Measurements from ENCODE around the gene ICE1. TPM values are rescaled to one million over a fixed set of nuclear protein-coding genes. Genes with fewer than 3 reads are reported as not detected.

Gene ICE1
- total RNA-seq, 1 experiment from 2014 or later, result 48.9 TPM

- no peak for ATAC-seq
- no peaks in the 10 kb centered on the region for H3K9me3 Mint-ChIP-seq
Measured at GRCh38 chr5:5437227-5438172, 15.0 kb downstream of the ICE1 start.

DNA sequence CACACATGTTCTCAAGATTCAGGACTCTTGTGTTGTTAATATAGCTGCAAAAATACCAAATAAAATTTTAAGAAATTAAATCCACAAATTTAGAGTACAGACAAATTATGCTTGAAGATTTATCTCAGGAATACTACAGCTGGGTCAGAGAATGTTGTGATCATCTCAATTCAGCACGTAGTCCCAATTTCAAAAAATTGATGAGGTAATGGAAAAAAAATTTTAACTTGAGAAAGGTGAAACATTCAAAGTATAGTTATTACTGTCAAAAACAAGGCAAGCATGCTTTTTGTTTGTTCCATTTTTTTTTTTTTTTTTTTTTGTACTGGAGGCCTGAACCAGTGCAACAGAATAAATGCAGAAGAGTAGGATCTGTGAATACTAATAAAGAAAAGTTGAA, 29.4 kb downstream of the ICE1 start:
- Mint-ChIP-seq H3K9me3 (no peaks in the 10 kb centered on the region), H3K27ac (no peak overlapping the region), H3K36me3 (peaks cover 58% of the 10 kb centered on the region), H3K27me3 (ENCODE audit: low read depth) (no peaks in the 10 kb centered on the region), H3K4me1 (no peaks in the 10 kb centered on the region), H3K4me3 (no peak overlapping the region)
- POLR2A ChIA-PET, result no interaction called here
- no peak for TF ChIP-seq ZNF219 (CRISPR knock-in tag; IDR thresholded peaks at IDR 0.05; ENCODE audit: borderline replicate concordance)
- no peak for TF ChIP-seq OVOL2 (CRISPR knock-in tag; IDR thresholded peaks at IDR 0.05; ENCODE audit: borderline replicate concordance)
- no peak for TF ChIP-seq NR3C1 (CRISPR knock-in tag; conservative IDR thresholded peaks at IDR 0.05; ENCODE audit: low read depth)
- no peak for TF ChIP-seq ELF4 (CRISPR knock-in tag; IDR thresholded peaks at IDR 0.05; ENCODE audit: low read depth)
- no peak for TF ChIP-seq ZNF425 (CRISPR knock-in tag; conservative IDR thresholded peaks at IDR 0.05)
- TF ChIP-seq, protein P1, sequence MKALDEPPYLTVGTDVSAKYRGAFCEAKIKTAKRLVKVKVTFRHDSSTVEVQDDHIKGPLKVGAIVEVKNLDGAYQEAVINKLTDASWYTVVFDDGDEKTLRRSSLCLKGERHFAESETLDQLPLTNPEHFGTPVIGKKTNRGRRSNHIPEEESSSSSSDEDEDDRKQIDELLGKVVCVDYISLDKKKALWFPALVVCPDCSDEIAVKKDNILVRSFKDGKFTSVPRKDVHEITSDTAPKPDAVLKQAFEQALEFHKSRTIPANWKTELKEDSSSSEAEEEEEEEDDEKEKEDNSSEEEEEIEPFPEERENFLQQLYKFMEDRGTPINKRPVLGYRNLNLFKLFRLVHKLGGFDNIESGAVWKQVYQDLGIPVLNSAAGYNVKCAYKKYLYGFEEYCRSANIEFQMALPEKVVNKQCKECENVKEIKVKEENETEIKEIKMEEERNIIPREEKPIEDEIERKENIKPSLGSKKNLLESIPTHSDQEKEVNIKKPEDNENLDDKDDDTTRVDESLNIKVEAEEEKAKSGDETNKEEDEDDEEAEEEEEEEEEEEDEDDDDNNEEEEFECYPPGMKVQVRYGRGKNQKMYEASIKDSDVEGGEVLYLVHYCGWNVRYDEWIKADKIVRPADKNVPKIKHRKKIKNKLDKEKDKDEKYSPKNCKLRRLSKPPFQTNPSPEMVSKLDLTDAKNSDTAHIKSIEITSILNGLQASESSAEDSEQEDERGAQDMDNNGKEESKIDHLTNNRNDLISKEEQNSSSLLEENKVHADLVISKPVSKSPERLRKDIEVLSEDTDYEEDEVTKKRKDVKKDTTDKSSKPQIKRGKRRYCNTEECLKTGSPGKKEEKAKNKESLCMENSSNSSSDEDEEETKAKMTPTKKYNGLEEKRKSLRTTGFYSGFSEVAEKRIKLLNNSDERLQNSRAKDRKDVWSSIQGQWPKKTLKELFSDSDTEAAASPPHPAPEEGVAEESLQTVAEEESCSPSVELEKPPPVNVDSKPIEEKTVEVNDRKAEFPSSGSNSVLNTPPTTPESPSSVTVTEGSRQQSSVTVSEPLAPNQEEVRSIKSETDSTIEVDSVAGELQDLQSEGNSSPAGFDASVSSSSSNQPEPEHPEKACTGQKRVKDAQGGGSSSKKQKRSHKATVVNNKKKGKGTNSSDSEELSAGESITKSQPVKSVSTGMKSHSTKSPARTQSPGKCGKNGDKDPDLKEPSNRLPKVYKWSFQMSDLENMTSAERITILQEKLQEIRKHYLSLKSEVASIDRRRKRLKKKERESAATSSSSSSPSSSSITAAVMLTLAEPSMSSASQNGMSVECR (CRISPR knock-in tag; IDR thresholded peaks at IDR 0.05; ENCODE audit: borderline replicate concordance), result no peak
- CTCF ChIA-PET, result no interaction called here
- DNase-seq (ENCODE audit: low spot score) (no peak), ATAC-seq (no peak)

More at GRCh38 chr5:5437227-5438172, 15.0 kb downstream of the ICE1 start:
- ChIA-PET POLR2A (no interaction called here), CTCF (interaction anchor here (1.2 kb wide), 1 partner anchor 29 kb away, joined by 3 read pairs; no protein-coding TSS in a partner anchor)
- Mint-ChIP-seq H3K36me3 (peaks cover 19% of the 10 kb centered on the region), H3K4me1 (peaks cover 6% of the 10 kb centered on the region), H3K27ac (no peak overlapping the region), H3K27me3 (ENCODE audit: low read depth) (no peaks in the 10 kb centered on the region), H3K4me3 (no peak overlapping the region)
- no peak for DNase-seq (ENCODE audit: low spot score)
- TF ChIP-seq CREM (CRISPR knock-in tag; IDR thresholded peaks at IDR 0.05) (no peak), ZNF671 (CRISPR knock-in tag; IDR thresholded peaks at IDR 0.05) (no peak), FOXK1 (CRISPR knock-in tag; IDR thresholded peaks at IDR 0.05) (no peak), MYBL2 (CRISPR knock-in tag; IDR thresholded peaks at IDR 0.05) (no peak)
- TF ChIP-seq, protein P2, sequence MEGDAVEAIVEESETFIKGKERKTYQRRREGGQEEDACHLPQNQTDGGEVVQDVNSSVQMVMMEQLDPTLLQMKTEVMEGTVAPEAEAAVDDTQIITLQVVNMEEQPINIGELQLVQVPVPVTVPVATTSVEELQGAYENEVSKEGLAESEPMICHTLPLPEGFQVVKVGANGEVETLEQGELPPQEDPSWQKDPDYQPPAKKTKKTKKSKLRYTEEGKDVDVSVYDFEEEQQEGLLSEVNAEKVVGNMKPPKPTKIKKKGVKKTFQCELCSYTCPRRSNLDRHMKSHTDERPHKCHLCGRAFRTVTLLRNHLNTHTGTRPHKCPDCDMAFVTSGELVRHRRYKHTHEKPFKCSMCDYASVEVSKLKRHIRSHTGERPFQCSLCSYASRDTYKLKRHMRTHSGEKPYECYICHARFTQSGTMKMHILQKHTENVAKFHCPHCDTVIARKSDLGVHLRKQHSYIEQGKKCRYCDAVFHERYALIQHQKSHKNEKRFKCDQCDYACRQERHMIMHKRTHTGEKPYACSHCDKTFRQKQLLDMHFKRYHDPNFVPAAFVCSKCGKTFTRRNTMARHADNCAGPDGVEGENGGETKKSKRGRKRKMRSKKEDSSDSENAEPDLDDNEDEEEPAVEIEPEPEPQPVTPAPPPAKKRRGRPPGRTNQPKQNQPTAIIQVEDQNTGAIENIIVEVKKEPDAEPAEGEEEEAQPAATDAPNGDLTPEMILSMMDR (IDR thresholded peaks at IDR 0.05), result no peak
- TF ChIP-seq, protein P3, sequence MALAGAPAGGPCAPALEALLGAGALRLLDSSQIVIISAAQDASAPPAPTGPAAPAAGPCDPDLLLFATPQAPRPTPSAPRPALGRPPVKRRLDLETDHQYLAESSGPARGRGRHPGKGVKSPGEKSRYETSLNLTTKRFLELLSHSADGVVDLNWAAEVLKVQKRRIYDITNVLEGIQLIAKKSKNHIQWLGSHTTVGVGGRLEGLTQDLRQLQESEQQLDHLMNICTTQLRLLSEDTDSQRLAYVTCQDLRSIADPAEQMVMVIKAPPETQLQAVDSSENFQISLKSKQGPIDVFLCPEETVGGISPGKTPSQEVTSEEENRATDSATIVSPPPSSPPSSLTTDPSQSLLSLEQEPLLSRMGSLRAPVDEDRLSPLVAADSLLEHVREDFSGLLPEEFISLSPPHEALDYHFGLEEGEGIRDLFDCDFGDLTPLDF (CRISPR knock-in tag; IDR thresholded peaks at IDR 0.05), result no peak
- TF ChIP-seq, protein P4, sequence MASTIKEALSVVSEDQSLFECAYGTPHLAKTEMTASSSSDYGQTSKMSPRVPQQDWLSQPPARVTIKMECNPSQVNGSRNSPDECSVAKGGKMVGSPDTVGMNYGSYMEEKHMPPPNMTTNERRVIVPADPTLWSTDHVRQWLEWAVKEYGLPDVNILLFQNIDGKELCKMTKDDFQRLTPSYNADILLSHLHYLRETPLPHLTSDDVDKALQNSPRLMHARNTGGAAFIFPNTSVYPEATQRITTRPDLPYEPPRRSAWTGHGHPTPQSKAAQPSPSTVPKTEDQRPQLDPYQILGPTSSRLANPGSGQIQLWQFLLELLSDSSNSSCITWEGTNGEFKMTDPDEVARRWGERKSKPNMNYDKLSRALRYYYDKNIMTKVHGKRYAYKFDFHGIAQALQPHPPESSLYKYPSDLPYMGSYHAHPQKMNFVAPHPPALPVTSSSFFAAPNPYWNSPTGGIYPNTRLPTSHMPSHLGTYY (CRISPR knock-in tag; IDR thresholded peaks at IDR 0.05), result no peak
- TF ChIP-seq, protein P5, sequence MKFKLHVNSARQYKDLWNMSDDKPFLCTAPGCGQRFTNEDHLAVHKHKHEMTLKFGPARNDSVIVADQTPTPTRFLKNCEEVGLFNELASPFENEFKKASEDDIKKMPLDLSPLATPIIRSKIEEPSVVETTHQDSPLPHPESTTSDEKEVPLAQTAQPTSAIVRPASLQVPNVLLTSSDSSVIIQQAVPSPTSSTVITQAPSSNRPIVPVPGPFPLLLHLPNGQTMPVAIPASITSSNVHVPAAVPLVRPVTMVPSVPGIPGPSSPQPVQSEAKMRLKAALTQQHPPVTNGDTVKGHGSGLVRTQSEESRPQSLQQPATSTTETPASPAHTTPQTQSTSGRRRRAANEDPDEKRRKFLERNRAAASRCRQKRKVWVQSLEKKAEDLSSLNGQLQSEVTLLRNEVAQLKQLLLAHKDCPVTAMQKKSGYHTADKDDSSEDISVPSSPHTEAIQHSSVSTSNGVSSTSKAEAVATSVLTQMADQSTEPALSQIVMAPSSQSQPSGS (CRISPR knock-in tag; IDR thresholded peaks at IDR 0.05; ENCODE audit: borderline replicate concordance, low read depth), result no peak

Data from WTC11 (cell line).